GM12878 (cell line): ENCODE results near the gene ANKRD13A. TPM values are rescaled to one million over a fixed set of nuclear protein-coding genes. Genes with fewer than 3 reads are reported as not detected.

Experiments used
- ATAC-seq: fragments of 200-7000 bp; cut with Tn5 transposase; 3 replicates; pipeline ENCODE4 v1.9.1; 2020; ENCODE audit warnings: mild to moderate bottlenecking, moderate library complexity
- BruUV-seq: library from RNA; stranded (reverse); fragments of 400-500 nt; replicated peaks from 2 replicates; lab custom pipeline; 2021; lab: Mats Ljungman, UMichigan
- CTCF ChIA-PET: fragments of 300-600 bp; sonication (Branson Sonifier 250); formaldehyde crosslinking; extraction: SDS; loops from one replicate; lab custom pipeline; 2021; ENCODE audit warnings: inconsistent platforms; lab: Yijun Ruan, JAX
- POLR2A ChIA-PET: fragments of 350-600 bp; formaldehyde crosslinking; extraction: SDS; loops from one replicate; lab custom pipeline; 2021; ENCODE audit warnings: inconsistent platforms; lab: Charles Lee
- RAD21 ChIA-PET: fragments of 300-600 bp; sonication (Branson Sonifier 250); formaldehyde crosslinking; loops from one replicate; lab custom pipeline; 2023; ENCODE audit warnings: antibody characterized with exemption; ENCODE audit not compliant: unreplicated experiment; lab: Charles Lee
- SMC1A ChIA-PET: fragments of 300-600 bp; sonication (Branson Sonifier 250); formaldehyde crosslinking; loops from one replicate; lab custom pipeline; 2023; ENCODE audit not compliant: unreplicated experiment, uncharacterized antibody; lab: Charles Lee
- DNase-seq: peaks from one replicate; pipeline ENCODE4 v3.0.0-alpha.2; 2011; ENCODE audit warnings: low read depth, low spot score
- FAIRE-seq: peaks from 3 replicates; lab custom pipeline; 2011; peaks lifted over from hg19 to GRCh38; lab: Jason Lieb, UNC
- H2AFZ ChIP-seq: 2 replicates; pipeline ENCODE4 v1.6.0; 2011; ENCODE audit warnings: low read depth, low read length, control low read depth; ENCODE audit not compliant: control insufficient read depth
- H3K27ac ChIP-seq: 2 replicates; pipeline ENCODE4 v1.5.1; 2011; ENCODE audit warnings: control low read depth; ENCODE audit not compliant: control insufficient read depth, insufficient read depth
- H3K27me3 ChIP-seq, 2 experiments: replicated peaks in 1 of 2; 2 replicates each; pipeline versions ENCODE4 v1.6.0 to v1.6.1; 2011; ENCODE audit warnings: low read length in 1 of 2; ENCODE audit not compliant: control insufficient read depth in 2 of 2, insufficient read depth in 2 of 2
- H3K36me3 ChIP-seq, 2 experiments: 2 replicates each; pipeline ENCODE4 v1.5.1; 2011; ENCODE audit warnings: low read length in 1 of 2; ENCODE audit not compliant: control insufficient read depth in 2 of 2, insufficient read depth in 2 of 2
- H3K4me1 ChIP-seq: 2 replicates; pipeline ENCODE4 v1.6.1; 2011; ENCODE audit warnings: mild to moderate bottlenecking, low read length, moderate library complexity, mixed read lengths; ENCODE audit not compliant: control insufficient read depth, insufficient read depth
- H3K4me2 ChIP-seq: 2 replicates; pipeline ENCODE4 v1.6.0; 2011; ENCODE audit warnings: control low read depth; ENCODE audit not compliant: control insufficient read depth, insufficient read depth
- H3K4me3 ChIP-seq: fragments of 200-600 bp; sonication (generic); 2 replicates; pipeline ENCODE4 v1.5.1; 2016
- H3K79me2 ChIP-seq: 2 replicates; pipeline ENCODE4 v1.6.0; 2011; ENCODE audit warnings: low read length; ENCODE audit not compliant: control insufficient read depth, insufficient read depth
- H3K9ac ChIP-seq: 2 replicates; pipeline ENCODE4 v1.8.0; 2011; ENCODE audit warnings: low read length, control low read depth, mixed read lengths; ENCODE audit not compliant: control insufficient read depth, insufficient read depth
- H3K9me3 ChIP-seq: replicated peaks from 3 replicates; pipeline ENCODE4 v1.5.1; 2011; ENCODE audit warnings: mild to moderate bottlenecking, low read length; ENCODE audit not compliant: control insufficient read depth, insufficient read depth
- H4K20me1 ChIP-seq: 2 replicates; pipeline ENCODE4 v1.6.0; 2011; ENCODE audit not compliant: control insufficient read depth, insufficient read depth
- CBX3 ChIP-seq: fragments of 200-600 bp; sonication (generic); IDR thresholded peaks from 2 replicates; pipeline ENCODE4 v1.6.1; 2016; ENCODE audit warnings: low read depth, borderline replicate concordance
- CHD2 ChIP-seq: IDR thresholded peaks from 2 replicates; pipeline ENCODE4 v1.6.1; 2011; ENCODE audit warnings: low read depth, low read length, improper control_type of control experiment, borderline replicate concordance
- MTA3 ChIP-seq: IDR thresholded peaks from 2 replicates; pipeline ENCODE4 v1.6.1; 2012; ENCODE audit warnings: low read length, inconsistent platforms, borderline replicate concordance
- MYB ChIP-seq: fragments of 150-350 bp; IDR thresholded peaks from 2 replicates; pipeline ENCODE4 v1.6.1; 2014; ENCODE audit warnings: mild to moderate bottlenecking, low read depth, low read length, borderline replicate concordance
- NBN ChIP-seq: fragments of 450-650 bp; IDR thresholded peaks from 2 replicates; pipeline ENCODE4 v1.6.1; 2016
- STAT3 ChIP-seq: IDR thresholded peaks from 2 replicates; pipeline ENCODE4 v1.6.1; 2011; ENCODE audit warnings: low read depth, low read length, improper control_type of control experiment
- TCF7 ChIP-seq: IDR thresholded peaks from 2 replicates; pipeline ENCODE4 v1.6.1; 2014; ENCODE audit warnings: antibody characterized with exemption, borderline replicate concordance
- YBX1 ChIP-seq: fragments of 450-650 bp; IDR thresholded peaks from 2 replicates; pipeline ENCODE4 v1.6.1; 2016; ENCODE audit warnings: antibody characterized with exemption
- ZNF207 ChIP-seq: fragments of 450-650 bp; IDR thresholded peaks from 2 replicates; pipeline ENCODE4 v1.6.1; 2014; ENCODE audit warnings: antibody characterized with exemption, mild to moderate bottlenecking, borderline replicate concordance
- ZNF24 ChIP-seq: fragments of 450-650 bp; IDR thresholded peaks from 2 replicates; pipeline ENCODE4 v1.6.1; 2017; ENCODE audit warnings: antibody characterized with exemption, mild to moderate bottlenecking
- ZNF384 ChIP-seq: IDR thresholded peaks from 2 replicates; pipeline ENCODE4 v1.6.1; 2012; ENCODE audit warnings: low read depth, mild to moderate bottlenecking, low read length, improper control_type of control experiment, borderline replicate concordance
- whole genome bisulfite sequencing: methylation state at CpG from one replicate; pipeline ENCODE4 v1.1.6; 2016; ENCODE audit warnings: low lambda C conversion rate; ENCODE audit not compliant: insufficient replicate concordance, insufficient coverage; ENCODE audit errors: missing lambda C conversion rate; 5-methylcytosine and 5-hydroxymethylcytosine counted together
- in situ Hi-C: fragments of 300-500 bp; cut with MboI; formaldehyde crosslinking; loops from 9 replicates; pipeline ENCODE4 v1.14.3; 2018; ENCODE audit warnings: mixed read lengths
- intact Hi-C: fragments of 100-400 bp; cut with micrococcal nuclease; formaldehyde crosslinking; loops from one replicate; pipeline ENCODE4 v1.14.2; 2022; ENCODE audit not compliant: unreplicated experiment
- polyA plus RNA-seq, 11 experiments: library from polyadenylated mRNA; depleted of rRNA in 4 of 11; unstranded in 6 of 11; stranded (reverse) in 5 of 11; fragments of >200 nt; fragmentation: Nextera tagmentation in 4 of 11; fragmentation: Illumina TruSeq in 1 of 11; extraction: Ambion mirVana in 4 of 11; extraction: Trizol in 1 of 11; gene quantifications; 1 replicate in 1 of 11; 2 replicates in 10 of 11; pipeline versions ENCODE4 v1.2.1 to v1.2.3, GENCODE V29; 2011 to 2016; ENCODE audit warnings: inconsistent platforms in 2 of 11, missing spikeins in 2 of 11, low read depth in 1 of 11
- total RNA-seq, 4 experiments: library from RNA; depleted of rRNA in 3 of 4; stranded (reverse); fragments of >200 nt in 3 of 4; fragmentation: Illumina TruSeq in 1 of 4; extraction: Trizol in 1 of 4; gene quantifications; 2 replicates each; pipeline versions ENCODE4 v1.2.1 to v1.2.3, GENCODE V29; 2013 to 2021
- TF ChIP-seq, protein P1 (sequence below): fragments of 450-650 bp; IDR thresholded peaks from 2 replicates; pipeline ENCODE4 v1.6.1; 2016; ENCODE audit warnings: mild to moderate bottlenecking
- TF ChIP-seq, protein P2 (sequence below): fragments of 450-650 bp; formaldehyde crosslinking; IDR thresholded peaks from 2 replicates; pipeline ENCODE4 v1.5.0; 2022; ENCODE audit warnings: mild to moderate bottlenecking, missing genetic modification characterization
- TF ChIP-seq, protein P3 (sequence below): fragments of 450-650 bp; formaldehyde crosslinking; IDR thresholded peaks from 2 replicates; pipeline ENCODE4 v1.4.0; 2022; ENCODE audit warnings: mild to moderate bottlenecking, moderate library complexity

The ANKRD13A gene
- total and polyA plus RNA-seq, 10 of the 15 experiments (the other 5 are each of a cell fraction or from before 2014, with no cell fraction given), result 10.2 to 93.4 (median 76.5) TPM

DNA sequence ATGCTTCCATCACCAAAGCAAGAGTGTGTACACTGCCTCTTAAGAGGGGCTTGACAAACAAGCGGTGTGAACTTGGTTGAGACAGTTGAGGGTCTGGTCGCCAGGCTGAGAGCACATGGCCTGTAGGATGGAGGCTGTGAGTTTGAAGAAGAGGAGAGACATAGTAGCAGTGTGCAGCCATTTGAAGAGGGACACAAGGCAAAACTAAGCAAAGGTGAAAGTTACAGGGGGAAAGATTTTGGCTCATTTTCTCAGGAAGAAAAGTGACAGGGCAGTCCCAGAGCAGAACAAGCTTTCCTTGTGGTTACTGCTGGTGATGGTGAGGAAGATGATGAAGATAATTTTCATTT lies 60.4 kb downstream of the ANKRD13A start:
- no peaks in the 10 kb centered on the region for H4K20me1 ChIP-seq
- POLR2A ChIA-PET, result no interaction called here
- no peak overlapping the region for H3K9ac ChIP-seq
- in situ Hi-C loops, result no loop called here
- CTCF ChIA-PET, result interaction anchor here (0.5 kb wide), 1 partner anchor 41 kb away, joined by 4 read pairs; no protein-coding TSS in a partner anchor
- SMC1A ChIA-PET, result no interaction called here
- FAIRE-seq (no peak), DNase-seq (no peak), ATAC-seq (no peak)
- H3K4me1 ChIP-seq, result no peaks in the 10 kb centered on the region; the same call in 1 of the 2 replicates
- TF ChIP-seq CBX3 (no peak), TCF7 (no peak), MTA3 (no peak), MYB (no peak), ZNF207 (no peak), ZNF384 (no peak), ZNF24 (no peak), NBN (no peak), YBX1 (no peak), STAT3 (no peak), CHD2 (no peak)
- TF ChIP-seq, protein P1, sequence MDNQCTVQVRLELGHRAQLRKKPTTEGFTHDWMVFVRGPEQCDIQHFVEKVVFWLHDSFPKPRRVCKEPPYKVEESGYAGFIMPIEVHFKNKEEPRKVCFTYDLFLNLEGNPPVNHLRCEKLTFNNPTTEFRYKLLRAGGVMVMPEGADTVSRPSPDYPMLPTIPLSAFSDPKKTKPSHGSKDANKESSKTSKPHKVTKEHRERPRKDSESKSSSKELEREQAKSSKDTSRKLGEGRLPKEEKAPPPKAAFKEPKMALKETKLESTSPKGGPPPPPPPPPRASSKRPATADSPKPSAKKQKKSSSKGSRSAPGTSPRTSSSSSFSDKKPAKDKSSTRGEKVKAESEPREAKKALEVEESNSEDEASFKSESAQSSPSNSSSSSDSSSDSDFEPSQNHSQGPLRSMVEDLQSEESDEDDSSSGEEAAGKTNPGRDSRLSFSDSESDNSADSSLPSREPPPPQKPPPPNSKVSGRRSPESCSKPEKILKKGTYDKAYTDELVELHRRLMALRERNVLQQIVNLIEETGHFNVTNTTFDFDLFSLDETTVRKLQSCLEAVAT, result no peak
- TF ChIP-seq, protein P2, sequence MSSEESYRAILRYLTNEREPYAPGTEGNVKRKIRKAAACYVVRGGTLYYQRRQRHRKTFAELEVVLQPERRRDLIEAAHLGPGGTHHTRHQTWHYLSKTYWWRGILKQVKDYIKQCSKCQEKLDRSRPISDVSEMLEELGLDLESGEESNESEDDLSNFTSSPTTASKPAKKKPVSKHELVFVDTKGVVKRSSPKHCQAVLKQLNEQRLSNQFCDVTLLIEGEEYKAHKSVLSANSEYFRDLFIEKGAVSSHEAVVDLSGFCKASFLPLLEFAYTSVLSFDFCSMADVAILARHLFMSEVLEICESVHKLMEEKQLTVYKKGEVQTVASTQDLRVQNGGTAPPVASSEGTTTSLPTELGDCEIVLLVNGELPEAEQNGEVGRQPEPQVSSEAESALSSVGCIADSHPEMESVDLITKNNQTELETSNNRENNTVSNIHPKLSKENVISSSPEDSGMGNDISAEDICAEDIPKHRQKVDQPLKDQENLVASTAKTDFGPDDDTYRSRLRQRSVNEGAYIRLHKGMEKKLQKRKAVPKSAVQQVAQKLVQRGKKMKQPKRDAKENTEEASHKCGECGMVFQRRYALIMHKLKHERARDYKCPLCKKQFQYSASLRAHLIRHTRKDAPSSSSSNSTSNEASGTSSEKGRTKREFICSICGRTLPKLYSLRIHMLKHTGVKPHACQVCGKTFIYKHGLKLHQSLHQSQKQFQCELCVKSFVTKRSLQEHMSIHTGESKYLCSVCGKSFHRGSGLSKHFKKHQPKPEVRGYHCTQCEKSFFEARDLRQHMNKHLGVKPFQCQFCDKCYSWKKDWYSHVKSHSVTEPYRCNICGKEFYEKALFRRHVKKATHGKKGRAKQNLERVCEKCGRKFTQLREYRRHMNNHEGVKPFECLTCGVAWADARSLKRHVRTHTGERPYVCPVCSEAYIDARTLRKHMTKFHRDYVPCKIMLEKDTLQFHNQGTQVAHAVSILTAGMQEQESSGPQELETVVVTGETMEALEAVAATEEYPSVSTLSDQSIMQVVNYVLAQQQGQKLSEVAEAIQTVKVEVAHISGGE (CRISPR knock-in tag), result no peak
- TF ChIP-seq, protein P3, sequence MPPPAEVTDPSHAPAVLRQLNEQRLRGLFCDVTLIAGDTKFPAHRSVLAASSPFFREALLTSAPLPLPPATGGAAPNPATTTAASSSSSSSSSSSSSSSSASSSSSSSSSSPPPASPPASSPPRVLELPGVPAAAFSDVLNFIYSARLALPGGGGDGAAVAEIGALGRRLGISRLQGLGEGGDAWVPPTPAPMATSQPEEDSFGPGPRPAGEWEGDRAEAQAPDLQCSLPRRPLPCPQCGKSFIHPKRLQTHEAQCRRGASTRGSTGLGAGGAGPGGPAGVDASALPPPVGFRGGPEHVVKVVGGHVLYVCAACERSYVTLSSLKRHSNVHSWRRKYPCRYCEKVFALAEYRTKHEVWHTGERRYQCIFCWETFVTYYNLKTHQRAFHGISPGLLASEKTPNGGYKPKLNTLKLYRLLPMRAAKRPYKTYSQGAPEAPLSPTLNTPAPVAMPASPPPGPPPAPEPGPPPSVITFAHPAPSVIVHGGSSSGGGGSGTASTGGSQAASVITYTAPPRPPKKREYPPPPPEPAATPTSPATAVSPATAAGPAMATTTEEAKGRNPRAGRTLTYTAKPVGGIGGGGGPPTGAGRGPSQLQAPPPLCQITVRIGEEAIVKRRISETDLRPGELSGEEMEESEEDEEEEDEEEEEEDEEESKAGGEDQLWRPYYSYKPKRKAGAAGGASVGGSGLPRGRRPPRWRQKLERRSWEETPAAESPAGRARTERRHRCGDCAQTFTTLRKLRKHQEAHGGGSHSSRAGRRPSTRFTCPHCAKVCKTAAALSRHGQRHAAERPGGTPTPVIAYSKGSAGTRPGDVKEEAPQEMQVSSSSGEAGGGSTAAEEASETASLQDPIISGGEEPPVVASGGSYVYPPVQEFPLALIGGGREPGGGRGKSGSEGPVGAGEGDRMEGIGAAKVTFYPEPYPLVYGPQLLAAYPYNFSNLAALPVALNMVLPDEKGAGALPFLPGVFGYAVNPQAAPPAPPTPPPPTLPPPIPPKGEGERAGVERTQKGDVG (CRISPR knock-in tag), result no peak
- 63% methylated on average over 2 of the region's 2 CpGs for WGBS
- no peak overlapping the region for H2AFZ ChIP-seq
- intact Hi-C loops, result no loop called here
- no peaks in the 10 kb centered on the region for H3K79me2 ChIP-seq
- no peaks in the 10 kb centered on the region for H3K36me3 ChIP-seq
- BruUV-seq, result no TSS peak
- H3K4me3 ChIP-seq, result no peak overlapping the region
- no peak overlapping the region for H3K27ac ChIP-seq
- no peaks in the 10 kb centered on the region; the same call in 2 of the 3 replicates for H3K9me3 ChIP-seq
- RAD21 ChIA-PET, result no interaction called here
- no peaks in the 10 kb centered on the region for H3K27me3 ChIP-seq
- H3K4me2 ChIP-seq, result no peak overlapping the region
